H1 (cell line): ENCODE results near the gene FCMR. TPM values are rescaled to one million over a fixed set of nuclear protein-coding genes. Genes with fewer than 3 reads are reported as not detected.

Experiments used
- CTCF ChIA-PET: fragments of 300-600 bp; sonication (Branson Sonifier 250); formaldehyde crosslinking; loops from one replicate; lab custom pipeline; 2021; ENCODE audit not compliant: partially characterized antibody; lab: Charles Lee
- POLR2A ChIA-PET: fragments of 300-600 bp; sonication (Branson Sonifier 250); formaldehyde crosslinking; loops from one replicate; lab custom pipeline; 2021; ENCODE audit warnings: inconsistent platforms; ENCODE audit not compliant: partially characterized antibody; lab: Charles Lee
- DNase-seq, 2 experiments: peaks; one replicate each; pipeline versions ENCODE4 v3.0.0 to v3.0.0-alpha.2; 2010 to 2022; ENCODE audit warnings: low spot score in 2 of 2, low read depth in 1 of 2, mixed read lengths in 1 of 2
- FAIRE-seq: peaks from 2 replicates; lab custom pipeline; 2011; peaks lifted over from hg19 to GRCh38; lab: Jason Lieb, UNC
- H2AFZ ChIP-seq: 2 replicates; pipeline ENCODE4 v1.8.1; 2012; ENCODE audit warnings: low read length, inconsistent platforms
- H2AK5ac ChIP-seq: 2 replicates; pipeline ENCODE4 v1.6.1; 2013; ENCODE audit warnings: low read depth, low read length
- H2BK120ac ChIP-seq: replicated peaks from 2 replicates; pipeline ENCODE3; 2013; ENCODE audit warnings: low read depth, low read length, inconsistent platforms
- H2BK12ac ChIP-seq: 2 replicates; pipeline ENCODE4 v1.6.1; 2013; ENCODE audit warnings: low read depth, low read length
- H2BK15ac ChIP-seq: 2 replicates; pipeline ENCODE4 v1.6.1; 2013; ENCODE audit warnings: low read length
- H2BK20ac ChIP-seq: 2 replicates; pipeline ENCODE4 v1.6.1; 2013; ENCODE audit warnings: low read length
- H2BK5ac ChIP-seq: 2 replicates; pipeline ENCODE4 v1.6.1; 2013; ENCODE audit warnings: low read depth, low read length
- H3K14ac ChIP-seq: 2 replicates; pipeline ENCODE4 v1.6.1; 2013; ENCODE audit warnings: inconsistent platforms; ENCODE audit not compliant: insufficient read length
- H3K18ac ChIP-seq: 2 replicates; pipeline ENCODE4 v1.6.1; 2013; ENCODE audit warnings: low read length; ENCODE audit errors: extremely low read depth
- H3K23ac ChIP-seq: 2 replicates; pipeline ENCODE4 v1.6.1; 2013; ENCODE audit warnings: inconsistent platforms; ENCODE audit not compliant: insufficient read length
- H3K23me2 ChIP-seq: 2 replicates; pipeline ENCODE4 v1.6.1; 2013; ENCODE audit warnings: low read depth, low read length
- H3K27ac ChIP-seq: 2 replicates; pipeline ENCODE4 v1.6.1; 2011; ENCODE audit warnings: low read depth, low read length, inconsistent platforms
- H3K27me3 ChIP-seq, 4 experiments: replicated peaks in 1 of 4; 1 replicate in 1 of 4; 2 replicates in 3 of 4; pipeline versions ENCODE4 v1.6.1 to v1.8.1; 2011 to 2013; ENCODE audit warnings: low read length in 3 of 4, mild to moderate bottlenecking in 3 of 4, inconsistent platforms in 2 of 4, mixed read lengths in 2 of 4, moderate library complexity in 1 of 4; ENCODE audit not compliant: control insufficient read depth in 3 of 4, insufficient read depth in 3 of 4; ENCODE audit errors: extremely low read depth in 1 of 4
- H3K36me3 ChIP-seq, 4 experiments: 2 replicates each; pipeline versions ENCODE4 v1.6.1 to v1.8.1; 2011 to 2013; ENCODE audit warnings: mild to moderate bottlenecking in 4 of 4, low read length in 3 of 4, moderate library complexity in 2 of 4, control low read depth in 1 of 4, inconsistent platforms in 1 of 4; ENCODE audit not compliant: insufficient read depth in 4 of 4, control insufficient read depth in 2 of 4
- H3K4ac ChIP-seq: replicated peaks from 2 replicates; pipeline ENCODE3; 2013; ENCODE audit warnings: low read length, low read depth, mixed read lengths, inconsistent platforms; ENCODE audit not compliant: insufficient read length
- H3K4me1 ChIP-seq, 4 experiments: replicated peaks in 1 of 4; 1 replicate in 1 of 4; 2 replicates in 3 of 4; pipeline versions ENCODE4 v1.6.1 to v1.8.1; 2011 to 2013; ENCODE audit warnings: low read length in 3 of 4, inconsistent platforms in 2 of 4, mixed read lengths in 1 of 4; ENCODE audit not compliant: insufficient read depth in 4 of 4, control insufficient read depth in 3 of 4
- H3K4me2 ChIP-seq, 2 experiments: 2 replicates each; pipeline versions ENCODE4 v1.6.1 to v1.8.1; 2011 to 2013; ENCODE audit warnings: low read depth in 2 of 2, low read length in 2 of 2, control low read depth in 1 of 2, inconsistent platforms in 1 of 2, mild to moderate bottlenecking in 1 of 2; ENCODE audit not compliant: insufficient read depth in 1 of 2
- H3K4me3 ChIP-seq, 4 experiments: fragments of 200-600, 300-600 bp in 1 of 4; sonication (generic), shearing (Covaris generic), sonication (Bioruptor Twin) in 1 of 4; 2 replicates each; pipeline versions ENCODE4 v1.5.1 to v1.8.1; 2011 to 2016; ENCODE audit warnings: low read length in 4 of 4, low read depth in 3 of 4, control low read depth in 2 of 4, inconsistent platforms in 2 of 4, mild to moderate bottlenecking in 2 of 4, mixed read lengths in 1 of 4, moderate library complexity in 1 of 4; ENCODE audit not compliant: insufficient read depth in 2 of 4; ENCODE audit errors: extremely low read depth in 1 of 4
- H3K56ac ChIP-seq: replicated peaks from 2 replicates; pipeline ENCODE3; 2013; ENCODE audit warnings: low read depth, mild to moderate bottlenecking, mixed read lengths, low read length, inconsistent platforms; ENCODE audit not compliant: insufficient read length
- H3K79me1 ChIP-seq: 2 replicates; pipeline ENCODE4 v1.6.1; 2013; ENCODE audit warnings: low read depth, low read length, control low read depth
- H3K79me2 ChIP-seq, 2 experiments: 2 replicates each; pipeline versions ENCODE4 v1.6.1 to v1.8.1; 2012 to 2013; ENCODE audit warnings: low read length in 2 of 2, mild to moderate bottlenecking in 2 of 2, inconsistent platforms in 1 of 2; ENCODE audit not compliant: insufficient read depth in 2 of 2, control insufficient read depth in 1 of 2
- H3K9ac ChIP-seq, 4 experiments: replicated peaks in 1 of 4; 1 replicate in 1 of 4; 2 replicates in 3 of 4; pipeline versions ENCODE4 v1.6.1 to v1.8.1; 2011 to 2013; ENCODE audit warnings: low read depth in 3 of 4, low read length in 3 of 4, control low read depth in 2 of 4, mild to moderate bottlenecking in 2 of 4, moderate library complexity in 2 of 4, inconsistent platforms in 1 of 4; ENCODE audit errors: extremely low read depth in 1 of 4
- H3K9me3 ChIP-seq, 2 experiments: 2 replicates each; pipeline versions ENCODE4 v1.6.1 to v1.8.1; 2012 to 2013; ENCODE audit warnings: mild to moderate bottlenecking in 2 of 2, moderate library complexity in 2 of 2, control low read depth in 1 of 2, inconsistent platforms in 1 of 2, low read depth in 1 of 2, low read length in 1 of 2, mixed read lengths in 1 of 2; ENCODE audit not compliant: insufficient read depth in 2 of 2
- H4K20me1 ChIP-seq, 2 experiments: replicated peaks in 1 of 2; 2 replicates each; pipeline versions ENCODE3 to v1.8.1; 2011 to 2013; ENCODE audit warnings: inconsistent platforms in 2 of 2, low read length in 2 of 2, mild to moderate bottlenecking in 1 of 2; ENCODE audit not compliant: insufficient read depth in 2 of 2, control insufficient read depth in 1 of 2
- H4K5ac ChIP-seq: 2 replicates; pipeline ENCODE4 v1.6.1; 2013; ENCODE audit warnings: low read length, low read depth, mixed read lengths, inconsistent platforms; ENCODE audit not compliant: insufficient read length
- H4K8ac ChIP-seq: 2 replicates; pipeline ENCODE4 v1.8.0; 2013; ENCODE audit warnings: mild to moderate bottlenecking, moderate library complexity, low read length, inconsistent platforms; ENCODE audit not compliant: insufficient read depth; ENCODE audit errors: extremely low read depth
- H4K91ac ChIP-seq: replicated peaks from 2 replicates; pipeline ENCODE3; 2013; ENCODE audit warnings: low read length, mixed read lengths, inconsistent platforms; ENCODE audit not compliant: insufficient read length
- ASH2L ChIP-seq: fragments of 200-600, 300-600 bp; sonication (generic); IDR thresholded peaks from one replicate; pipeline ENCODE4 v1.7.1; 2017; ENCODE audit warnings: low read length
- BACH1 ChIP-seq: IDR thresholded peaks from 2 replicates; pipeline ENCODE4 v1.6.1; 2012; ENCODE audit warnings: low read length, improper control_type of control experiment
- BCL11A ChIP-seq, 2 experiments: IDR thresholded peaks; one replicate each; pipeline ENCODE4 v1.6.1; 2011; ENCODE audit warnings: low read depth in 2 of 2, low read length in 2 of 2, mild to moderate bottlenecking in 2 of 2
- EP300 ChIP-seq, 2 experiments: IDR thresholded peaks; 1 replicate in 1 of 2; 2 replicates in 1 of 2; pipeline ENCODE4 v1.6.1; 2011 to 2012; ENCODE audit warnings: low read depth in 2 of 2, low read length in 2 of 2, mild to moderate bottlenecking in 2 of 2, borderline replicate concordance in 1 of 2, inconsistent platforms in 1 of 2, moderate library complexity in 1 of 2
- EZH2 ChIP-seq: fragments of 200-600 bp; sonication (generic); IDR thresholded peaks from 2 replicates; pipeline ENCODE4 v1.7.1; 2012; ENCODE audit warnings: low read depth, mild to moderate bottlenecking, moderate library complexity, low read length, inconsistent platforms; ENCODE audit not compliant: severe bottlenecking
- HDAC6 ChIP-seq: IDR thresholded peaks from one replicate; pipeline ENCODE4 v1.7.1; 2012; ENCODE audit warnings: low read depth, mild to moderate bottlenecking, inconsistent platforms, low read length, moderate library complexity
- RNF2 ChIP-seq: fragments of 200-900, 300-1000 bp; sonication (generic); IDR thresholded peaks from 2 replicates; pipeline ENCODE4 v1.7.1; 2016; ENCODE audit warnings: borderline replicate concordance, low read depth, mild to moderate bottlenecking, antibody characterized with exemption, low read length; ENCODE audit not compliant: poor library complexity, severe bottlenecking; ENCODE audit errors: missing control alignments
- YY1 ChIP-seq: IDR thresholded peaks from 2 replicates; pipeline ENCODE4 v1.6.1; 2011; ENCODE audit warnings: low read depth, mild to moderate bottlenecking, low read length
- WGBS, 2 experiments: shearing (Covaris generic) in 1 of 2; methylation state at CpG; one replicate each; pipeline versions ENCODE4 v1.1.6 to v1.1.7; 2013 to 2015; ENCODE audit warnings: low lambda C conversion rate in 2 of 2, mixed read lengths in 2 of 2, inconsistent platforms in 1 of 2, low coverage in 1 of 2, missing lambda C conversion rate in 1 of 2; ENCODE audit not compliant: insufficient replicate concordance in 2 of 2, insufficient coverage in 1 of 2, insufficient read length in 1 of 2; ENCODE audit errors: extremely low coverage in 1 of 2, missing lambda C conversion rate in 1 of 2; 5-methylcytosine and 5-hydroxymethylcytosine counted together
- polyA plus RNA-seq, 7 experiments: library from polyadenylated mRNA; depleted of rRNA in 3 of 7; stranded (reverse) in 5 of 7; unstranded in 2 of 7; fragments of >200 nt in 5 of 7; fragments of 200-250 nt in 2 of 7; gene quantifications; 1 replicate in 5 of 7; 2 replicates in 1 of 7; 4 replicates in 1 of 7; pipeline versions ENCODE4 v1.2.1 to v1.2.3, GENCODE V29; 2011 to 2013; ENCODE audit warnings: missing spikeins in 2 of 7, mixed read lengths in 2 of 7
- total RNA-seq: library from RNA; stranded (reverse); fragmentation: NEBNext Ultra II Directional; extraction: Animal tissue kit (Norgen Biotek cat#: 25700); gene quantifications from 2 replicates; pipeline ENCODE4 v1.2.1, GENCODE V29; 2021
- TF ChIP-seq, protein P1 (sequence below): IDR thresholded peaks from 2 replicates; pipeline ENCODE4 v1.6.1; 2011; ENCODE audit warnings: low read length, improper control_type of control experiment
- TF ChIP-seq, protein P2 (sequence below): IDR thresholded peaks from 2 replicates; pipeline ENCODE4 v1.6.1; 2011; ENCODE audit warnings: low read depth, mild to moderate bottlenecking, low read length; ENCODE audit not compliant: insufficient read depth

FCMR gene
- total and polyA plus RNA-seq, 2 of the 8 experiments (the other 6 are each of a cell fraction or from before 2014, with no cell fraction given) = 0.53 TPM; not detected in 1

DNA sequence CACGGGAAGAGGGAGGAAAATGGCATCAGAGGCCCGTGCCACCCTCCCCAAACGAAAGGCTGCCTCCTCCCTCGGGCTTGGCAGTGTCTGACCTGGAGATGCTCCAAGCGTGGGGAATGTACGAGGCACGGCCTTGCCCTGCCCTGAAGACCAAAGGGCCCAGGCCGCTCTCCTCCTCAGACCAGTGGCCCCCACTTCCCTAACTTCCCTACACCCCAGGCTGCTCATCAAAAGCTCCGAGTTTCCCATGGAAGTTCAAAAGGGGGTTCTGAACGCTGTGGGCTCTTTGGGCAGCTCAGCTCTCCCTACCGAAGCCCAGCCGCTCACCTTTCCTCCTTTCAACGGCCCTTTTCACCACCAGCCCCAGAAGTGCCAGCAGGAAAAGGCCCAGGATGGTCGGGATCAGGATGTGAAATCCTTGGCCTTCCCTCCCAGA lies 11.8 kb downstream of the FCMR start:
- no peaks in the 10 kb centered on the region for H3K79me1 ChIP-seq
- H4K20me1 ChIP-seq = no peaks in the 10 kb centered on the region
- H3K23ac ChIP-seq = no peak overlapping the region
- H4K91ac ChIP-seq = no peak overlapping the region
- no peak for FAIRE-seq
- no peaks in the 10 kb centered on the region for H3K36me3 ChIP-seq
- H3K4me1 ChIP-seq = peaks cover 0 to 7% (median 3%) of the 10 kb centered on the region in 4 experiments; a peak in 4 of 7 replicates
- H2BK20ac ChIP-seq = no peak overlapping the region
- no peak overlapping the region for H4K8ac ChIP-seq
- 21% methylated on average over 14 of the region's 14 CpGs; no CpG with 5 or more reads in 1 of the 2 experiments for WGBS, 2 experiments
- H3K4me3 ChIP-seq = peak overlapping the region; percentile 36 to 70 (median 60)
- no peaks in the 10 kb centered on the region for H3K79me2 ChIP-seq
- H2BK120ac ChIP-seq = no peak overlapping the region
- peak overlapping the region; percentile 11; the same call in 1 of the 2 replicates for H2BK12ac ChIP-seq
- CTCF ChIA-PET = interaction anchor here (1.0 to 6.5 kb wide), 31 partner anchors 8 to 246 kb away, joined by 3 to 63 read pairs (median 7); partner anchors contain the start of genes FCMR, IL20 and IL24
- no peak overlapping the region for H3K56ac ChIP-seq
- peak overlapping the region; percentile 82 for H2AFZ ChIP-seq
- H3K4me2 ChIP-seq = peak overlapping the region; percentile 87 to 91
- H4K5ac ChIP-seq = no peak overlapping the region
- POLR2A ChIA-PET = interaction anchor here (0.8 to 1.7 kb wide), 2 partner anchors 9 to 14 kb away, joined by 3 to 4 read pairs; no protein-coding TSS in a partner anchor
- no peak overlapping the region for H3K4ac ChIP-seq
- peak in 1 of 2 experiments; percentile 63 for DNase-seq
- peak overlapping the region; percentile 34; the same call in 1 of the 2 replicates for H2BK15ac ChIP-seq
- H2BK5ac ChIP-seq = no peak overlapping the region
- peaks cover 8% of the 10 kb centered on the region; the same call in 1 of the 2 replicates for H3K23me2 ChIP-seq
- peaks cover 9 to 34% (median 29%) of the 10 kb centered on the region in 4 experiments for H3K27me3 ChIP-seq
- no peak overlapping the region for H2AK5ac ChIP-seq
- no peak overlapping the region; the same call in 1 of the 2 replicates for H3K18ac ChIP-seq
- H3K27ac ChIP-seq = no peak overlapping the region
- no peaks in the 10 kb centered on the region for H3K9me3 ChIP-seq
- H3K9ac ChIP-seq = no peak overlapping the region
- no peak overlapping the region for H3K14ac ChIP-seq
- TF ChIP-seq RNF2 (no peak), YY1 (no peak), BACH1 (no peak), EZH2 (peak; percentile 44), ASH2L (peak; percentile 42), EP300 (IDR thresholded peaks at IDR 0.05; ENCODE audit: borderline replicate concordance in 1 of 2, low read depth in 2 of 2, low read length in 2 of 2) (no peak), BCL11A (IDR thresholded peaks at IDR 0.05; ENCODE audit: low read depth in 2 of 2, low read length in 2 of 2) (no peak), HDAC6 (no peak)
- TF ChIP-seq, protein P1, sequence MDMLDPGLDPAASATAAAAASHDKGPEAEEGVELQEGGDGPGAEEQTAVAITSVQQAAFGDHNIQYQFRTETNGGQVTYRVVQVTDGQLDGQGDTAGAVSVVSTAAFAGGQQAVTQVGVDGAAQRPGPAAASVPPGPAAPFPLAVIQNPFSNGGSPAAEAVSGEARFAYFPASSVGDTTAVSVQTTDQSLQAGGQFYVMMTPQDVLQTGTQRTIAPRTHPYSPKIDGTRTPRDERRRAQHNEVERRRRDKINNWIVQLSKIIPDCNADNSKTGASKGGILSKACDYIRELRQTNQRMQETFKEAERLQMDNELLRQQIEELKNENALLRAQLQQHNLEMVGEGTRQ = no peak
- TF ChIP-seq, protein P2, sequence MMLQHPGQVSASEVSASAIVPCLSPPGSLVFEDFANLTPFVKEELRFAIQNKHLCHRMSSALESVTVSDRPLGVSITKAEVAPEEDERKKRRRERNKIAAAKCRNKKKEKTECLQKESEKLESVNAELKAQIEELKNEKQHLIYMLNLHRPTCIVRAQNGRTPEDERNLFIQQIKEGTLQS = no peak
